H1 (cell line): Measurements from ENCODE around the gene SLC1A5. TPM values are rescaled to one million over a fixed set of nuclear protein-coding genes. Genes with fewer than 3 reads are reported as not detected.

Experiments used
- CTCF ChIA-PET: fragments of 300-600 bp; sonication (Branson Sonifier 250); formaldehyde crosslinking; loops from one replicate; lab custom pipeline; 2021; ENCODE audit not compliant: partially characterized antibody; lab: Charles Lee
- POLR2A ChIA-PET: fragments of 300-600 bp; sonication (Branson Sonifier 250); formaldehyde crosslinking; loops from one replicate; lab custom pipeline; 2021; ENCODE audit warnings: inconsistent platforms; ENCODE audit not compliant: partially characterized antibody; lab: Charles Lee
- DNase-seq, 2 experiments: peaks; one replicate each; pipeline versions ENCODE4 v3.0.0 to v3.0.0-alpha.2; 2010 to 2022; ENCODE audit warnings: low spot score in 2 of 2, low read depth in 1 of 2, mixed read lengths in 1 of 2
- FAIRE-seq: peaks from 2 replicates; lab custom pipeline; 2011; peaks lifted over from hg19 to GRCh38; lab: Jason Lieb, UNC
- H2AFZ ChIP-seq: 2 replicates; pipeline ENCODE4 v1.8.1; 2012; ENCODE audit warnings: low read length, inconsistent platforms
- H2AK5ac ChIP-seq: 2 replicates; pipeline ENCODE4 v1.6.1; 2013; ENCODE audit warnings: low read depth, low read length
- H2BK120ac ChIP-seq: replicated peaks from 2 replicates; pipeline ENCODE3; 2013; ENCODE audit warnings: low read depth, low read length, inconsistent platforms
- H2BK12ac ChIP-seq: 2 replicates; pipeline ENCODE4 v1.6.1; 2013; ENCODE audit warnings: low read depth, low read length
- H2BK15ac ChIP-seq: 2 replicates; pipeline ENCODE4 v1.6.1; 2013; ENCODE audit warnings: low read length
- H2BK20ac ChIP-seq: 2 replicates; pipeline ENCODE4 v1.6.1; 2013; ENCODE audit warnings: low read length
- H2BK5ac ChIP-seq: 2 replicates; pipeline ENCODE4 v1.6.1; 2013; ENCODE audit warnings: low read depth, low read length
- H3K14ac ChIP-seq: 2 replicates; pipeline ENCODE4 v1.6.1; 2013; ENCODE audit warnings: inconsistent platforms; ENCODE audit not compliant: insufficient read length
- H3K18ac ChIP-seq: 2 replicates; pipeline ENCODE4 v1.6.1; 2013; ENCODE audit warnings: low read length; ENCODE audit errors: extremely low read depth
- H3K23ac ChIP-seq: 2 replicates; pipeline ENCODE4 v1.6.1; 2013; ENCODE audit warnings: inconsistent platforms; ENCODE audit not compliant: insufficient read length
- H3K23me2 ChIP-seq: 2 replicates; pipeline ENCODE4 v1.6.1; 2013; ENCODE audit warnings: low read depth, low read length
- H3K27ac ChIP-seq: 2 replicates; pipeline ENCODE4 v1.6.1; 2011; ENCODE audit warnings: low read depth, low read length, inconsistent platforms
- H3K27me3 ChIP-seq, 4 experiments: replicated peaks in 1 of 4; 1 replicate in 1 of 4; 2 replicates in 3 of 4; pipeline versions ENCODE4 v1.6.1 to v1.8.1; 2011 to 2013; ENCODE audit warnings: low read length in 3 of 4, mild to moderate bottlenecking in 3 of 4, inconsistent platforms in 2 of 4, mixed read lengths in 2 of 4, moderate library complexity in 1 of 4; ENCODE audit not compliant: control insufficient read depth in 3 of 4, insufficient read depth in 3 of 4; ENCODE audit errors: extremely low read depth in 1 of 4
- H3K36me3 ChIP-seq, 4 experiments: 2 replicates each; pipeline versions ENCODE4 v1.6.1 to v1.8.1; 2011 to 2013; ENCODE audit warnings: mild to moderate bottlenecking in 4 of 4, low read length in 3 of 4, moderate library complexity in 2 of 4, control low read depth in 1 of 4, inconsistent platforms in 1 of 4; ENCODE audit not compliant: insufficient read depth in 4 of 4, control insufficient read depth in 2 of 4
- H3K4ac ChIP-seq: replicated peaks from 2 replicates; pipeline ENCODE3; 2013; ENCODE audit warnings: low read length, low read depth, mixed read lengths, inconsistent platforms; ENCODE audit not compliant: insufficient read length
- H3K4me1 ChIP-seq, 4 experiments: replicated peaks in 1 of 4; 1 replicate in 1 of 4; 2 replicates in 3 of 4; pipeline versions ENCODE4 v1.6.1 to v1.8.1; 2011 to 2013; ENCODE audit warnings: low read length in 3 of 4, inconsistent platforms in 2 of 4, mixed read lengths in 1 of 4; ENCODE audit not compliant: insufficient read depth in 4 of 4, control insufficient read depth in 3 of 4
- H3K4me2 ChIP-seq, 2 experiments: 2 replicates each; pipeline versions ENCODE4 v1.6.1 to v1.8.1; 2011 to 2013; ENCODE audit warnings: low read depth in 2 of 2, low read length in 2 of 2, control low read depth in 1 of 2, inconsistent platforms in 1 of 2, mild to moderate bottlenecking in 1 of 2; ENCODE audit not compliant: insufficient read depth in 1 of 2
- H3K4me3 ChIP-seq, 4 experiments: fragments of 200-600, 300-600 bp in 1 of 4; sonication (generic), shearing (Covaris generic), sonication (Bioruptor Twin) in 1 of 4; 2 replicates each; pipeline versions ENCODE4 v1.5.1 to v1.8.1; 2011 to 2016; ENCODE audit warnings: low read length in 4 of 4, low read depth in 3 of 4, control low read depth in 2 of 4, inconsistent platforms in 2 of 4, mild to moderate bottlenecking in 2 of 4, mixed read lengths in 1 of 4, moderate library complexity in 1 of 4; ENCODE audit not compliant: insufficient read depth in 2 of 4; ENCODE audit errors: extremely low read depth in 1 of 4
- H3K56ac ChIP-seq: replicated peaks from 2 replicates; pipeline ENCODE3; 2013; ENCODE audit warnings: low read depth, mild to moderate bottlenecking, mixed read lengths, low read length, inconsistent platforms; ENCODE audit not compliant: insufficient read length
- H3K79me1 ChIP-seq: 2 replicates; pipeline ENCODE4 v1.6.1; 2013; ENCODE audit warnings: low read depth, low read length, control low read depth
- H3K79me2 ChIP-seq, 2 experiments: 2 replicates each; pipeline versions ENCODE4 v1.6.1 to v1.8.1; 2012 to 2013; ENCODE audit warnings: low read length in 2 of 2, mild to moderate bottlenecking in 2 of 2, inconsistent platforms in 1 of 2; ENCODE audit not compliant: insufficient read depth in 2 of 2, control insufficient read depth in 1 of 2
- H3K9ac ChIP-seq, 4 experiments: replicated peaks in 1 of 4; 1 replicate in 1 of 4; 2 replicates in 3 of 4; pipeline versions ENCODE4 v1.6.1 to v1.8.1; 2011 to 2013; ENCODE audit warnings: low read depth in 3 of 4, low read length in 3 of 4, control low read depth in 2 of 4, mild to moderate bottlenecking in 2 of 4, moderate library complexity in 2 of 4, inconsistent platforms in 1 of 4; ENCODE audit errors: extremely low read depth in 1 of 4
- H3K9me3 ChIP-seq, 2 experiments: 2 replicates each; pipeline versions ENCODE4 v1.6.1 to v1.8.1; 2012 to 2013; ENCODE audit warnings: mild to moderate bottlenecking in 2 of 2, moderate library complexity in 2 of 2, control low read depth in 1 of 2, inconsistent platforms in 1 of 2, low read depth in 1 of 2, low read length in 1 of 2, mixed read lengths in 1 of 2; ENCODE audit not compliant: insufficient read depth in 2 of 2
- H4K20me1 ChIP-seq, 2 experiments: replicated peaks in 1 of 2; 2 replicates each; pipeline versions ENCODE3 to v1.8.1; 2011 to 2013; ENCODE audit warnings: inconsistent platforms in 2 of 2, low read length in 2 of 2, mild to moderate bottlenecking in 1 of 2; ENCODE audit not compliant: insufficient read depth in 2 of 2, control insufficient read depth in 1 of 2
- H4K5ac ChIP-seq: 2 replicates; pipeline ENCODE4 v1.6.1; 2013; ENCODE audit warnings: low read length, low read depth, mixed read lengths, inconsistent platforms; ENCODE audit not compliant: insufficient read length
- H4K8ac ChIP-seq: 2 replicates; pipeline ENCODE4 v1.8.0; 2013; ENCODE audit warnings: mild to moderate bottlenecking, moderate library complexity, low read length, inconsistent platforms; ENCODE audit not compliant: insufficient read depth; ENCODE audit errors: extremely low read depth
- H4K91ac ChIP-seq: replicated peaks from 2 replicates; pipeline ENCODE3; 2013; ENCODE audit warnings: low read length, mixed read lengths, inconsistent platforms; ENCODE audit not compliant: insufficient read length
- HDAC2 ChIP-seq, 2 experiments: fragments of 300-600 bp in 1 of 2; sonication (generic) in 1 of 2; IDR thresholded peaks; 2 replicates each; pipeline ENCODE4 v1.6.1; 2011 to 2012; ENCODE audit warnings: low read depth in 2 of 2, low read length in 2 of 2, mild to moderate bottlenecking in 2 of 2, moderate library complexity in 2 of 2, borderline replicate concordance in 1 of 2, inconsistent platforms in 1 of 2
- KDM5A ChIP-seq: fragments of 200-600 bp; IDR thresholded peaks from 2 replicates; pipeline ENCODE4 v1.7.1; 2012; ENCODE audit warnings: mild to moderate bottlenecking, low read length, inconsistent platforms, mixed read lengths
- PHF8 ChIP-seq: fragments of 200-600 bp; sonication (generic); conservative IDR thresholded peaks from 2 replicates; pipeline ENCODE4 v1.7.1; 2012; ENCODE audit warnings: low read depth, mild to moderate bottlenecking, inconsistent platforms, low read length, moderate library complexity
- POLR2AphosphoS5 ChIP-seq: IDR thresholded peaks from 2 replicates; pipeline ENCODE4 v1.6.1; 2011; ENCODE audit warnings: low read depth, low read length
- RAD21 ChIP-seq, 2 experiments: IDR thresholded peaks in 1 of 2; conservative IDR thresholded peaks in 1 of 2; 2 replicates each; pipeline ENCODE4 v1.6.1; 2011; ENCODE audit warnings: low read depth in 2 of 2, low read length in 2 of 2, improper control_type of control experiment in 1 of 2, inconsistent platforms in 1 of 2, mild to moderate bottlenecking in 1 of 2, moderate library complexity in 1 of 2
- RBBP5 ChIP-seq: IDR thresholded peaks from 2 replicates; pipeline ENCODE4 v1.7.1; 2012; ENCODE audit warnings: low read depth, mild to moderate bottlenecking, inconsistent platforms, low read length, moderate library complexity, borderline replicate concordance
- RNF2 ChIP-seq: fragments of 200-900, 300-1000 bp; sonication (generic); IDR thresholded peaks from 2 replicates; pipeline ENCODE4 v1.7.1; 2016; ENCODE audit warnings: borderline replicate concordance, low read depth, mild to moderate bottlenecking, antibody characterized with exemption, low read length; ENCODE audit not compliant: poor library complexity, severe bottlenecking; ENCODE audit errors: missing control alignments
- SAP30 ChIP-seq: fragments of 300-600 bp; sonication (generic); IDR thresholded peaks from 2 replicates; pipeline ENCODE4 v1.7.1; 2012; ENCODE audit warnings: low read length, moderate library complexity, mild to moderate bottlenecking, inconsistent platforms; ENCODE audit not compliant: insufficient read depth, insufficient replicate concordance
- WGBS, 2 experiments: shearing (Covaris generic) in 1 of 2; methylation state at CpG; one replicate each; pipeline versions ENCODE4 v1.1.6 to v1.1.7; 2013 to 2015; ENCODE audit warnings: low lambda C conversion rate in 2 of 2, mixed read lengths in 2 of 2, inconsistent platforms in 1 of 2, low coverage in 1 of 2, missing lambda C conversion rate in 1 of 2; ENCODE audit not compliant: insufficient replicate concordance in 2 of 2, insufficient coverage in 1 of 2, insufficient read length in 1 of 2; ENCODE audit errors: extremely low coverage in 1 of 2, missing lambda C conversion rate in 1 of 2; 5-methylcytosine and 5-hydroxymethylcytosine counted together
- polyA plus RNA-seq, 7 experiments: library from polyadenylated mRNA; depleted of rRNA in 3 of 7; stranded (reverse) in 5 of 7; unstranded in 2 of 7; fragments of >200 nt in 5 of 7; fragments of 200-250 nt in 2 of 7; gene quantifications; 1 replicate in 5 of 7; 2 replicates in 1 of 7; 4 replicates in 1 of 7; pipeline versions ENCODE4 v1.2.1 to v1.2.3, GENCODE V29; 2011 to 2013; ENCODE audit warnings: missing spikeins in 2 of 7, mixed read lengths in 2 of 7
- total RNA-seq: library from RNA; stranded (reverse); fragmentation: NEBNext Ultra II Directional; extraction: Animal tissue kit (Norgen Biotek cat#: 25700); gene quantifications from 2 replicates; pipeline ENCODE4 v1.2.1, GENCODE V29; 2021
- TF ChIP-seq, protein P1 (sequence below): IDR thresholded peaks from 2 replicates; pipeline ENCODE4 v1.6.1; 2011; ENCODE audit warnings: low read depth, mild to moderate bottlenecking, low read length; ENCODE audit not compliant: insufficient read depth
- TF ChIP-seq, protein P2 (sequence below): IDR thresholded peaks from 2 replicates; pipeline ENCODE4 v1.6.1; 2012; ENCODE audit warnings: inconsistent platforms

The SLC1A5 gene
- total and polyA plus RNA-seq, 2 of the 8 experiments (the other 6 are each of a cell fraction or from before 2014, with no cell fraction given): 291 to 351 TPM

- peaks cover 8% of the 10 kb centered on the region for H3K79me1 ChIP-seq
- H2AK5ac ChIP-seq: no peak overlapping the region
- H3K23ac ChIP-seq: no peak overlapping the region
- no peaks in the 10 kb centered on the region for H3K27me3 ChIP-seq
- no peak overlapping the region for H3K4me2 ChIP-seq
- H3K4me1 ChIP-seq: peaks cover 0 to 3% (median 0%) of the 10 kb centered on the region in 4 experiments; a peak in 4 of 7 replicates
- H3K36me3 ChIP-seq: peaks cover 42 to 75% (median 64%) of the 10 kb centered on the region in 4 experiments
- no peak overlapping the region for H2BK120ac ChIP-seq
- H2BK12ac ChIP-seq: no peak overlapping the region
- H3K14ac ChIP-seq: no peak overlapping the region
- H2AFZ ChIP-seq: no peak overlapping the region
- no peak overlapping the region for H4K91ac ChIP-seq
- H3K9me3 ChIP-seq: no peaks in the 10 kb centered on the region
- WGBS, 2 experiments: 87% methylated on average over 10 of the region's 14 CpGs; no CpG with 5 or more reads in 1 of the 2 experiments
- H3K56ac ChIP-seq: no peak overlapping the region
- H4K5ac ChIP-seq: no peak overlapping the region
- H3K9ac ChIP-seq: no peak overlapping the region
- H2BK5ac ChIP-seq: no peak overlapping the region; the same call in 1 of the 2 replicates
- H3K79me2 ChIP-seq: peaks cover 0 to 16% of the 10 kb centered on the region in 2 experiments; a peak in 2 of 4 replicates
- CTCF ChIA-PET: interaction anchor here (0.7 to 15.8 kb wide), 22 partner anchors 10 to 113 kb away, joined by 3 to 188 read pairs (median 4); no protein-coding TSS in a partner anchor
- no peaks in the 10 kb centered on the region for H3K23me2 ChIP-seq
- peaks cover 26 to 55% of the 10 kb centered on the region in 2 experiments for H4K20me1 ChIP-seq
- H3K4me3 ChIP-seq: no peak overlapping the region
- peak overlapping the region; percentile 59 for H4K8ac ChIP-seq
- H3K18ac ChIP-seq: no peak overlapping the region
- H2BK20ac ChIP-seq: no peak overlapping the region
- FAIRE-seq (no peak), DNase-seq (no peak)
- H3K27ac ChIP-seq: no peak overlapping the region
- H3K4ac ChIP-seq: no peak overlapping the region
- no peak overlapping the region for H2BK15ac ChIP-seq
- POLR2A ChIA-PET: interaction anchor here (0.7 to 4.2 kb wide), 8 partner anchors 9 to 133 kb away, joined by 3 to 26 read pairs (median 4); partner anchors contain the start of gene PRKD2
- TF ChIP-seq RBBP5: no peak
- no peak for TF ChIP-seq KDM5A
- TF ChIP-seq, protein P1, sequence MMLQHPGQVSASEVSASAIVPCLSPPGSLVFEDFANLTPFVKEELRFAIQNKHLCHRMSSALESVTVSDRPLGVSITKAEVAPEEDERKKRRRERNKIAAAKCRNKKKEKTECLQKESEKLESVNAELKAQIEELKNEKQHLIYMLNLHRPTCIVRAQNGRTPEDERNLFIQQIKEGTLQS: no peak
- no peak for TF ChIP-seq HDAC2 (IDR thresholded peaks at IDR 0.05; ENCODE audit: borderline replicate concordance in 1 of 2, low read depth in 2 of 2, low read length in 2 of 2)
- TF ChIP-seq PHF8: no peak
- TF ChIP-seq SAP30: no peak
- TF ChIP-seq RAD21 (IDR thresholded peaks at IDR 0.05 in 1 of 2, conservative IDR thresholded peaks at IDR 0.05 in 1 of 2; ENCODE audit: low read depth in 2 of 2, low read length in 2 of 2): no peak
- TF ChIP-seq, protein P2, sequence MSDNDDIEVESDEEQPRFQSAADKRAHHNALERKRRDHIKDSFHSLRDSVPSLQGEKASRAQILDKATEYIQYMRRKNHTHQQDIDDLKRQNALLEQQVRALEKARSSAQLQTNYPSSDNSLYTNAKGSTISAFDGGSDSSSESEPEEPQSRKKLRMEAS: no peak
- no peak for TF ChIP-seq POLR2AphosphoS5
- TF ChIP-seq RNF2: no peak
Measured at GRCh38 chr19:46728208-46728607, 60.2 kb downstream of the SLC1A5 start.
